HepG2 (cell line): ENCODE data around the gene ATRIP. TPM values are rescaled to one million over a fixed set of nuclear protein-coding genes. Genes with fewer than 3 reads are reported as not detected.

Experiments used
- ARID2 ChIP-seq: sonication (generic); formaldehyde crosslinking; IDR thresholded peaks from 2 replicates; pipeline ENCODE4 v1.8.1; 2022; ENCODE audit warnings: mild to moderate bottlenecking, missing genetic modification reagents, borderline replicate concordance
- ATF7 ChIP-seq, 2 experiments: fragments of 450-650 bp in 1 of 2; sonication (generic) in 1 of 2; formaldehyde crosslinking in 1 of 2; IDR thresholded peaks; 2 replicates each; pipeline versions ENCODE4 v1.4.0 to v1.6.1; 2016 to 2020; ENCODE audit warnings: antibody characterized with exemption in 1 of 2, mild to moderate bottlenecking in 1 of 2, missing genetic modification reagents in 1 of 2
- CAMTA2 ChIP-seq: sonication (generic); formaldehyde crosslinking; IDR thresholded peaks from 2 replicates; pipeline ENCODE4 v1.4.0; 2020; ENCODE audit warnings: mild to moderate bottlenecking, missing genetic modification reagents, borderline replicate concordance
- CREM ChIP-seq, 2 experiments: sonication (generic) in 1 of 2; formaldehyde crosslinking in 1 of 2; IDR thresholded peaks; 2 replicates each; pipeline versions ENCODE4 v1.4.0 to v1.6.1; 2016 to 2020; ENCODE audit warnings: antibody characterized with exemption in 1 of 2, mild to moderate bottlenecking in 1 of 2, missing genetic modification reagents in 1 of 2
- FOXA1 ChIP-seq, 2 experiments: fragments of 450-650 bp in 1 of 2; sonication (generic) in 1 of 2; formaldehyde crosslinking in 1 of 2; IDR thresholded peaks; 2 replicates each; pipeline versions ENCODE4 v1.4.0 to v1.6.1; 2016 to 2020; ENCODE audit warnings: missing genetic modification reagents in 1 of 2
- HIVEP1 ChIP-seq: sonication (generic); formaldehyde crosslinking; IDR thresholded peaks from 2 replicates; pipeline ENCODE4 v1.4.0; 2020; ENCODE audit warnings: mild to moderate bottlenecking, missing genetic modification reagents
- HNRNPH1 ChIP-seq: fragments of 200-400 bp; formaldehyde crosslinking; optimal IDR thresholded peaks from 2 replicates; pipeline ENCODE3; 2017; ENCODE audit warnings: mild to moderate bottlenecking, low read depth, low read length
- MAFG ChIP-seq: sonication (generic); formaldehyde crosslinking; IDR thresholded peaks from 2 replicates; pipeline ENCODE4 v1.5.1; 2020; ENCODE audit warnings: mild to moderate bottlenecking, missing genetic modification reagents
- MBD4 ChIP-seq: IDR thresholded peaks from 2 replicates; pipeline ENCODE4 v1.6.1; 2012; ENCODE audit warnings: low read length, inconsistent platforms, borderline replicate concordance
- MXD3 ChIP-seq: IDR thresholded peaks from 2 replicates; pipeline ENCODE4 v1.6.1; 2016; ENCODE audit warnings: mild to moderate bottlenecking, missing biosample characterization, missing genetic modification reagents
- POLR2AphosphoS2 ChIP-seq: IDR thresholded peaks from 2 replicates; pipeline ENCODE4 v1.6.1; 2011; ENCODE audit warnings: low read depth, low read length, improper control_type of control experiment
- REL ChIP-seq: sonication (generic); formaldehyde crosslinking; conservative IDR thresholded peaks from 2 replicates; pipeline ENCODE4 v1.8.0; 2022; ENCODE audit warnings: mild to moderate bottlenecking, missing genetic modification reagents, moderate library complexity
- RFX5 ChIP-seq: IDR thresholded peaks from 2 replicates; pipeline ENCODE4 v1.6.1; 2011; ENCODE audit warnings: low read depth, low read length, improper control_type of control experiment
- SNAPC4 ChIP-seq: sonication (generic); formaldehyde crosslinking; IDR thresholded peaks from 2 replicates; pipeline ENCODE4 v1.4.0; 2020; ENCODE audit warnings: mild to moderate bottlenecking, missing genetic modification reagents
- TCF12 ChIP-seq, 2 experiments: fragments of 450-650 bp in 1 of 2; sonication (generic) in 1 of 2; formaldehyde crosslinking in 1 of 2; IDR thresholded peaks; 2 replicates each; pipeline versions ENCODE4 v1.6.1 to v1.8.0; 2017 to 2022; ENCODE audit warnings: antibody characterized with exemption in 1 of 2, mild to moderate bottlenecking in 1 of 2, missing genetic modification reagents in 1 of 2, moderate library complexity in 1 of 2
- ZBTB21 ChIP-seq: sonication (generic); formaldehyde crosslinking; IDR thresholded peaks from 2 replicates; pipeline ENCODE4 v1.4.0; 2020; ENCODE audit warnings: missing genetic modification reagents
- ZMYM2 ChIP-seq: sonication (generic); formaldehyde crosslinking; IDR thresholded peaks from 2 replicates; pipeline ENCODE4 v1.8.0; 2022; ENCODE audit warnings: mild to moderate bottlenecking, missing genetic modification reagents
- ZNF12 ChIP-seq: sonication (generic); formaldehyde crosslinking; IDR thresholded peaks from 2 replicates; pipeline ENCODE4 v1.5.0; 2020; ENCODE audit warnings: missing genetic modification reagents
- ZNF24 ChIP-seq: fragments of 450-650 bp; IDR thresholded peaks from 2 replicates; pipeline ENCODE4 v1.6.1; 2017; ENCODE audit warnings: antibody characterized with exemption, mild to moderate bottlenecking
- ZNF335 ChIP-seq: sonication (generic); formaldehyde crosslinking; IDR thresholded peaks from 2 replicates; pipeline ENCODE4 v1.4.0; 2020; ENCODE audit warnings: missing genetic modification reagents
- ZNF564 ChIP-seq: sonication (generic); formaldehyde crosslinking; IDR thresholded peaks from 2 replicates; pipeline ENCODE4 v1.8.1; 2023; ENCODE audit warnings: mild to moderate bottlenecking, missing genetic modification reagents
- ZNF777 ChIP-seq: sonication (generic); formaldehyde crosslinking; IDR thresholded peaks from 2 replicates; pipeline ENCODE4 v1.4.0; 2020; ENCODE audit warnings: missing genetic modification reagents
- polyA plus RNA-seq, 8 experiments: library from polyadenylated mRNA; depleted of rRNA in 3 of 8; stranded (reverse) in 7 of 8; unstranded in 1 of 8; fragments of >200 nt; fragmentation: Illumina TruSeq in 4 of 8; extraction: Trizol in 4 of 8; gene quantifications; 2 replicates each; pipeline versions ENCODE4 v1.2.1 to v1.2.3, GENCODE V29; 2011 to 2016; ENCODE audit warnings: low read depth in 4 of 8, missing spikeins in 1 of 8, mixed read lengths in 1 of 8; ENCODE audit not compliant: insufficient read depth in 1 of 8
- total RNA-seq, 5 experiments: library from RNA; depleted of rRNA; stranded (reverse); fragments of >200 nt; fragmentation: Illumina TruSeq; extraction: Trizol; gene quantifications; 2 replicates each; pipeline ENCODE4 v1.2.3, GENCODE V29; 2016; ENCODE audit warnings: low read depth in 1 of 5
- TF ChIP-seq, protein P1 (sequence below): IDR thresholded peaks from 2 replicates; pipeline ENCODE4 v1.6.1; 2016; ENCODE audit warnings: missing compliant biosample characterization, missing genetic modification reagents, borderline replicate concordance

ATRIP gene
- total and polyA plus RNA-seq, 2 of the 13 experiments (the other 11 are each of a cell fraction or from before 2014, with no cell fraction given), result 5.1 to 12.5 TPM

DNA sequence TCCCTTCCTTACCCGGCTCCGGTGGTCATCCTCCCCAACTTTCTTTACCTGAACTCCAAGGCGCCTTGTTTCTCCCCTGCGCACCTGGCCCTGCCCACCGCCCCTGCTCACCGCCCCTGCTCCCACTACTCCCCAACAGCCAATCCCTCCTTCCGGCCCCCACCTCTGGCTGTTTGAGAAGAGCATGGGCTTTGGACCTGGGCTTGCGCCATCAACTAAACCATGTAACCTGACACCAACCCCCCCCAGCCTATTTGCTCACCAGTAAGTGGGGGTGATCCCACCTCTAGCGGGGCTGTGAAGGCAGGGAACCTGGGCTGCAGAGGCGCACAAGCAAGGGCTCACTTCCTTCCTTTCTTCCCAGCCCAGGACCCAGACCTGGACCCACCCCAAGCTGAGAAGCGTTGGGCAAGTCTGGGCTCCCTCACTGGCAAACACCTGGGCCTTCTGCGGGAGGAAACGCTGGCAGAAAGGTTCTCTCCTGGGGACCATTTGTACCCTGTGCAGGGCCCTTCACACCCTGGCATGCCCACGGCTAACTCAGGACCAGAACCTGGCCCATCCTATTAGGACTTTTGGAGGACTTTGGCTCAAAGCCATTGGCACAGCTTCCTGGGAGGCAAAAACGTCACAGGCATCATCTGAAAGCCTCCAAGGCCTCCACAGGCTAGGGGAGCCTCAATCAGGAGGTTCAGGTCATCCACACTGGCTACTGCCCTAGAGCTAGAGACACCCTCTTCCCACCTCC is 16.4 kb upstream of the ATRIP start, which contains the start of gene PLXNB1 (continued):
- TF ChIP-seq, protein P1, sequence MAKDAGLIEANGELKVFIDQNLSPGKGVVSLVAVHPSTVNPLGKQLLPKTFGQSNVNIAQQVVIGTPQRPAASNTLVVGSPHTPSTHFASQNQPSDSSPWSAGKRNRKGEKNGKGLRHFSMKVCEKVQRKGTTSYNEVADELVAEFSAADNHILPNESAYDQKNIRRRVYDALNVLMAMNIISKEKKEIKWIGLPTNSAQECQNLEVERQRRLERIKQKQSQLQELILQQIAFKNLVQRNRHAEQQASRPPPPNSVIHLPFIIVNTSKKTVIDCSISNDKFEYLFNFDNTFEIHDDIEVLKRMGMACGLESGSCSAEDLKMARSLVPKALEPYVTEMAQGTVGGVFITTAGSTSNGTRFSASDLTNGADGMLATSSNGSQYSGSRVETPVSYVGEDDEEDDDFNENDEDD (CRISPR knock-in tag), result peak; percentile 59; the same call in 1 of the 2 replicates
- no peak for TF ChIP-seq CAMTA2 (CRISPR knock-in tag)
- no peak; the same call in 1 of the 2 replicates for TF ChIP-seq MXD3 (CRISPR knock-in tag)
- TF ChIP-seq TCF12 (IDR thresholded peaks at IDR 0.05), result no peak
- peak; percentile 97 for TF ChIP-seq TCF12 (CRISPR knock-in tag; IDR thresholded peaks at IDR 0.05)
- TF ChIP-seq HIVEP1 (CRISPR knock-in tag), result peak; percentile 99
- peak; percentile 57; the same call in 1 of the 2 replicates for TF ChIP-seq ZNF12 (CRISPR knock-in tag)
- no peak for TF ChIP-seq ZMYM2
- peak; percentile 83 for TF ChIP-seq HNRNPH1
- peak; percentile 47 for TF ChIP-seq ZNF777
- TF ChIP-seq REL, result peak; percentile 67; the same call in 1 of the 2 replicates
- TF ChIP-seq MBD4, result no peak
- peak; percentile 88 for TF ChIP-seq CREM (IDR thresholded peaks at IDR 0.05)
- no peak for TF ChIP-seq CREM (CRISPR knock-in tag; IDR thresholded peaks at IDR 0.05)
- TF ChIP-seq MAFG (CRISPR knock-in tag), result no peak
- TF ChIP-seq RFX5, result no peak
- peak; percentile 80 for TF ChIP-seq ZNF335
- TF ChIP-seq POLR2AphosphoS2, result no peak
- no peak for TF ChIP-seq ARID2 (CRISPR knock-in tag)
- no peak for TF ChIP-seq ZBTB21
- TF ChIP-seq SNAPC4, result peak; percentile 94
- peak; percentile 25; the same call in 1 of the 2 replicates for TF ChIP-seq ATF7 (IDR thresholded peaks at IDR 0.05)
- peak; percentile 88 for TF ChIP-seq ATF7 (CRISPR knock-in tag; IDR thresholded peaks at IDR 0.05)
- TF ChIP-seq ZNF24, result no peak
- TF ChIP-seq ZNF564, result no peak; the same call in 1 of the 2 replicates
- TF ChIP-seq FOXA1 (IDR thresholded peaks at IDR 0.05), result no peak
- peak; percentile 76 for TF ChIP-seq FOXA1 (CRISPR knock-in tag; IDR thresholded peaks at IDR 0.05)
